ENCODE measurements around the gene LAMA4. TPM values are rescaled to one million over a fixed set of nuclear protein-coding genes. Genes with fewer than 3 reads are reported as not detected.

Gene LAMA4
- total RNA-seq, 4 donors from 2014 or later, result 261 to 336 (median 303) TPM

DNA sequence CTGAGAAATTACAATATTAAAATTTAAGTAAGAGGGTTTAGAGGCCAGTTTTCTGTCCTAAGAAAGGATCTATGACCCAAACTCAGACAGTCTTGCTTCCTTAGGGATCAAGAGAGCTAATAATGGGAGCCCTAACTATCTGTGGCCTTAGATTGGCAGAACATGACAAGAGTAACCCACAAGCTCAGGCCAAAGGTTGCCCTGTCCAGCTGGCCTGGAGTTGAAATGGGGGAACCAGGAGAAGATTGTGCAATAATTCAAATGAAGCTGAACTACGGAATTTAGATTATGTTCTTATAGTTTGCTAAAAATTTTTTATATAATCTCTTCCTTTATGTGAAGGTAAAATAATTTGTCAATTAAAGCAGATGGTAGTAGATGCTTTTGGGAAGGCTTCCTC is 26.4 kb downstream of the LAMA4 start:
- H3K27ac ChIP-seq (replicated peaks in 1 of 4), result peak overlapping the region; percentile 85 to 89 (median 87)
- no peak for DNase-seq (ENCODE audit: extremely low spot score)
- H3K27me3 ChIP-seq, result no peaks in the 10 kb centered on the region
- intact Hi-C loops (cut with DNase I), result no loop called here
- TF ChIP-seq EP300 (IDR thresholded peaks at IDR 0.05) (no peak), POLR2A (IDR thresholded peaks at IDR 0.05; ENCODE audit: low read depth) (no peak), POLR2AphosphoS5 (IDR thresholded peaks at IDR 0.05) (no peak)
- TF ChIP-seq, protein P1, sequence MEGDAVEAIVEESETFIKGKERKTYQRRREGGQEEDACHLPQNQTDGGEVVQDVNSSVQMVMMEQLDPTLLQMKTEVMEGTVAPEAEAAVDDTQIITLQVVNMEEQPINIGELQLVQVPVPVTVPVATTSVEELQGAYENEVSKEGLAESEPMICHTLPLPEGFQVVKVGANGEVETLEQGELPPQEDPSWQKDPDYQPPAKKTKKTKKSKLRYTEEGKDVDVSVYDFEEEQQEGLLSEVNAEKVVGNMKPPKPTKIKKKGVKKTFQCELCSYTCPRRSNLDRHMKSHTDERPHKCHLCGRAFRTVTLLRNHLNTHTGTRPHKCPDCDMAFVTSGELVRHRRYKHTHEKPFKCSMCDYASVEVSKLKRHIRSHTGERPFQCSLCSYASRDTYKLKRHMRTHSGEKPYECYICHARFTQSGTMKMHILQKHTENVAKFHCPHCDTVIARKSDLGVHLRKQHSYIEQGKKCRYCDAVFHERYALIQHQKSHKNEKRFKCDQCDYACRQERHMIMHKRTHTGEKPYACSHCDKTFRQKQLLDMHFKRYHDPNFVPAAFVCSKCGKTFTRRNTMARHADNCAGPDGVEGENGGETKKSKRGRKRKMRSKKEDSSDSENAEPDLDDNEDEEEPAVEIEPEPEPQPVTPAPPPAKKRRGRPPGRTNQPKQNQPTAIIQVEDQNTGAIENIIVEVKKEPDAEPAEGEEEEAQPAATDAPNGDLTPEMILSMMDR (IDR thresholded peaks at IDR 0.05), result no peak
- H3K4me3 ChIP-seq, result no peak overlapping the region
- 75% methylated on average over 1 of the region's 1 CpG for WGBS
- H3K4me1 ChIP-seq, result peaks cover 54 to 99% (median 95%) of the 10 kb centered on the region in 4 donors
- H3K36me3 ChIP-seq, result peaks cover 0 to 5% (median 0%) of the 10 kb centered on the region in 4 donors
- no peaks in the 10 kb centered on the region for H3K9me3 ChIP-seq

DNA sequence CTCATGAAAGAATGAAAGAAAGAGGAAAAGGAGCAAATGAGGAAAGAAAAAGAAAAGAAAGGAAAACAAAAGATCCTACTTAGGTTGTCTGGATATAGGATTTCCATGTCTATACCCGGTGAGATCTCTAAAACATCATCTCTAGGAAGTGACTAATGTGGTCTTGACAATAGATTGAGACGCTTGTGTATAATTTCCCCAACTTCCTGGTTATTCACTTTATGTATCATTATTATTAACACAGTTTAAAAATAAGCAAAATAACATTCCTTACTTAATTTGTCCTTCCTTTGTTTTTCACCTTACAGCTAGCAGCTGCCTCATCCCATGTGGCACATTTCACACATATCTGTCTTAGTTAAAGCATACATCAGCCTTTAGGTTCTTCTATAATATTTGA is 27.0 kb downstream of the LAMA4 start:
- H3K27me3 ChIP-seq, result no peaks in the 10 kb centered on the region
- 75% methylated on average over 2 of the region's 2 CpGs for WGBS
- no peaks in the 10 kb centered on the region for H3K9me3 ChIP-seq
- H3K4me3 ChIP-seq, result no peak overlapping the region
- TF ChIP-seq, protein P1 (IDR thresholded peaks at IDR 0.05), result no peak
- no peak for TF ChIP-seq POLR2AphosphoS5 (IDR thresholded peaks at IDR 0.05)
- no peak for TF ChIP-seq EP300 (IDR thresholded peaks at IDR 0.05)
- TF ChIP-seq POLR2A (IDR thresholded peaks at IDR 0.05; ENCODE audit: low read depth), result no peak
- intact Hi-C loops (cut with DNase I), result no loop called here
- peak overlapping the region; percentile 85 to 89 (median 87) for H3K27ac ChIP-seq (replicated peaks in 1 of 4)
- DNase-seq (ENCODE audit: extremely low spot score), result no peak
- peaks cover 54 to 99% (median 94%) of the 10 kb centered on the region in 4 donors for H3K4me1 ChIP-seq
- H3K36me3 ChIP-seq, result peaks cover 0 to 5% (median 0%) of the 10 kb centered on the region in 4 donors

DNA sequence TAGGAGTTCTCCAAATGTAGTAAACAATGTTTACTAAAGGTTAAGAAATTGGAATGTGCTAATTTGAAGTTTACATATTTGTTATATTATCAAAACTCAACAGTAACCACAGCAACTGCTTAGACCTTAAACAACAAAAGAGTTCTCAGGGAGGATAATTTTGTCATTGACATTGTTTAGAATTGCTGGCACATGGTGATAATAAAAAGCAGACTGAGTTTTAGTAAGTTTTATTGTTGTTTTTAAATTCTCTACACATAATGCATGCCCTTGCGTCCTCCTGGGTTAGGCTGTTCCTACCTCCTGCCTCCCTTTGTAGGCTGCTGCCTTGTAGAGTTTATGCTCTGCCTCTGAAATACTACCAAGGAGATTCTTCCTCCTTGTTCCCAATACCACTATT is 28.7 kb downstream of the LAMA4 start:
- H3K9me3 ChIP-seq, result no peaks in the 10 kb centered on the region
- TF ChIP-seq POLR2A (IDR thresholded peaks at IDR 0.05; ENCODE audit: low read depth) (no peak), EP300 (IDR thresholded peaks at IDR 0.05) (no peak), POLR2AphosphoS5 (IDR thresholded peaks at IDR 0.05) (no peak)
- TF ChIP-seq, protein P1 (IDR thresholded peaks at IDR 0.05), result no peak
- H3K4me3 ChIP-seq, result no peak overlapping the region
- DNase-seq (ENCODE audit: extremely low spot score), result no peak
- peaks cover 0 to 5% (median 0%) of the 10 kb centered on the region in 4 donors for H3K36me3 ChIP-seq
- WGBS, result 47% methylated on average over 1 of the region's 1 CpG
- H3K27ac ChIP-seq (replicated peaks in 1 of 4), result peak overlapping the region; percentile 85 to 89 (median 87)
- H3K27me3 ChIP-seq, result no peaks in the 10 kb centered on the region
- intact Hi-C loops (cut with DNase I), result no loop called here
- peaks cover 50 to 99% (median 94%) of the 10 kb centered on the region in 4 donors for H3K4me1 ChIP-seq

DNA sequence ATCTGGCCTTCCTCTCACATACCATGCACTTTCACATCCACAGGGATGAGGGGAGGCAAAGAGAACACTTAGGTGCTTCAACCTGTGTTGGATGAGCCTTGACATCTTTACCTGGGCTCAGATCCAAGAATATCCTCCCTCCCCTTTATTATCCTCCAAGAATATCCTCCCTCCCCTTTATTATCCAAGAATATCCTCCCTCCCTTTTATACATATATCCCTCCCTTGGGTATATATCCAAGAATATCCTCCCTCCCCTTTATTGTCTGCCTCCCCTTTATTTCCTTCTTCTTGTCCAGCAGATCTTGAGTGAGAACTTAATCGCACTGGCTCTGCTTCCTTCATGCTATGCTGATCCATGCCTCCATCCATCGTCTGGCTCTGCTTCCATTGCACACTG is 30.3 kb downstream of the LAMA4 start:
- no peaks in the 10 kb centered on the region for H3K27me3 ChIP-seq
- H3K4me1 ChIP-seq, result peaks cover 55 to 100% (median 98%) of the 10 kb centered on the region in 4 donors
- intact Hi-C loops (cut with DNase I), result no loop called here
- peaks cover 0 to 5% (median 0%) of the 10 kb centered on the region in 4 donors for H3K36me3 ChIP-seq
- no peak overlapping the region for H3K4me3 ChIP-seq
- TF ChIP-seq POLR2A (IDR thresholded peaks at IDR 0.05; ENCODE audit: low read depth) (no peak), EP300 (IDR thresholded peaks at IDR 0.05) (no peak), POLR2AphosphoS5 (IDR thresholded peaks at IDR 0.05) (no peak)
- TF ChIP-seq, protein P1 (IDR thresholded peaks at IDR 0.05), result no peak
- 58% methylated on average over 2 of the region's 2 CpGs for whole genome bisulfite sequencing
- no peaks in the 10 kb centered on the region for H3K9me3 ChIP-seq
- peak overlapping the region; percentile 85 to 89 (median 87) for H3K27ac ChIP-seq (replicated peaks in 1 of 4)
- no peak for DNase-seq (ENCODE audit: extremely low spot score)
